Brain microvascular endothelial cell (primary cell): Measurements from ENCODE around the gene CCT7.

Experiments
- DNase-seq: peaks from one replicate; pipeline ENCODE4 v3.0.0-alpha.2; 2020
- H3K27ac ChIP-seq: fragments of 250-450 bp; sonication (Bioruptor Pico); 2 replicates; pipeline ENCODE4 v1.5.1; 2020; ENCODE audit warnings: mild to moderate bottlenecking, moderate library complexity
- H3K27me3 ChIP-seq: fragments of 250-450 bp; sonication (Bioruptor Pico); replicated peaks from 2 replicates; pipeline ENCODE4 v1.5.1; 2020; ENCODE audit warnings: mild to moderate bottlenecking
- H3K36me3 ChIP-seq: fragments of 250-450 bp; sonication (Bioruptor Pico); replicated peaks from 2 replicates; pipeline ENCODE4 v1.5.1; 2020; ENCODE audit warnings: mild to moderate bottlenecking
- H3K4me3 ChIP-seq: 2 replicates; pipeline ENCODE4 v1.5.1; 2011; ENCODE audit warnings: low read depth, mild to moderate bottlenecking, control low read depth, low read length, moderate library complexity
- CTCF ChIP-seq: IDR thresholded peaks from 2 replicates; pipeline ENCODE4 v1.5.1; 2011; ENCODE audit warnings: low read depth, mild to moderate bottlenecking, moderate library complexity, low read length, control low read depth, inconsistent platforms; ENCODE audit errors: missing control alignments
- in situ Hi-C: cut with HindIII; loops from 2 replicates; pipeline ENCODE4 v1.10.0; 2017; ENCODE audit warnings: low sequenced_read_pairs, low pct_ligation_motif_present

The CCT7 gene

GRCh38 chr2:73232403-73233153 lies 1.5 kb upstream of the CCT7 start:
- H3K4me3 ChIP-seq: peak overlapping the region; percentile 96
- TF ChIP-seq CTCF: no peak
- DNase-seq: no peak
- H3K27me3 ChIP-seq: no peaks in the 10 kb centered on the region
- H3K27ac ChIP-seq: peak overlapping the region; percentile 29
- H3K36me3 ChIP-seq: peaks cover 9% of the 10 kb centered on the region
- in situ Hi-C loops: no loop called here

GRCh38 chr2:73233154-73233931 lies 765 bp upstream of the CCT7 start, which contains the start of gene PRADC1:
TSS of gene PRADC1 (minus strand) at chr2:73233239. CDS start at chr2:73233160, 79 bp downstream.
- in situ Hi-C loops: no loop called here
- TF ChIP-seq CTCF: no peak
- H3K27me3 ChIP-seq: no peaks in the 10 kb centered on the region

GRCh38 chr2:73235315-73236028 lies 1.4 kb downstream of the CCT7 start:
- Histone ChIP-seq H3K27me3 (no peaks in the 10 kb centered on the region), H3K27ac (no peak overlapping the region), H3K4me3 (peak overlapping the region; percentile 96), H3K36me3 (peaks cover 7% of the 10 kb centered on the region)
- DNase-seq: no peak
- in situ Hi-C loops: no loop called here
- no peak for TF ChIP-seq CTCF

More at GRCh38 chr2:73233154-73233931, 765 bp upstream of the CCT7 start, which contains the start of gene PRADC1:
- H3K36me3 ChIP-seq: peaks cover 1% of the 10 kb centered on the region
- DNase-seq: peak; percentile 100
- H3K27ac ChIP-seq: peak within 1 kb of the TSS; percentile 85
- peak within 1 kb of the TSS; percentile 96 for H3K4me3 ChIP-seq

- H3K4me3 ChIP-seq: no peak overlapping the region
- no peak for TF ChIP-seq CTCF
Observed at GRCh38 chr2:73237168-73237567, 3.1 kb downstream of the CCT7 start.

GRCh38 chr2:73238149-73238548 lies 4.0 kb downstream of the CCT7 start:
- Histone ChIP-seq H3K27ac (no peak overlapping the region), H3K36me3 (peaks cover 24% of the 10 kb centered on the region), H3K27me3 (no peaks in the 10 kb centered on the region), H3K4me3 (no peak overlapping the region)
- TF ChIP-seq CTCF: no peak
- in situ Hi-C loops: no loop called here
- no peak for DNase-seq

More at GRCh38 chr2:73237168-73237567, 3.1 kb downstream of the CCT7 start:
- Histone ChIP-seq H3K27me3 (no peaks in the 10 kb centered on the region), H3K27ac (no peak overlapping the region), H3K36me3 (peaks cover 16% of the 10 kb centered on the region)
- DNase-seq: no peak
- in situ Hi-C loops: no loop called here
